HCT116 (cell line): ENCODE results near the gene ANO3. TPM values are rescaled to one million over a fixed set of nuclear protein-coding genes. Genes with fewer than 3 reads are reported as not detected.

Experiments
- ATAC-seq: fragments of 200-7000 bp; cut with Tn5 transposase; 2 replicates; pipeline ENCODE4 v1.9.1; 2020; ENCODE audit warnings: mild to moderate bottlenecking, moderate library complexity
- BruUV-seq: library from RNA; stranded (reverse); fragments of 400-500 nt; replicated peaks from 2 replicates; lab custom pipeline; 2021; lab: Mats Ljungman, UMichigan
- CTCF ChIA-PET: fragments of 300-600 bp; sonication (Branson Sonifier 250); formaldehyde crosslinking; loops from one replicate; lab custom pipeline; 2021; ENCODE audit warnings: antibody characterized with exemption; lab: Charles Lee
- POLR2A ChIA-PET: fragments of 300-600, 350-600 bp; sonication (Branson Sonifier 250); formaldehyde crosslinking; loops from one replicate; lab custom pipeline; 2021; ENCODE audit warnings: antibody characterized with exemption; lab: Charles Lee
- RAD21 ChIA-PET, 2 experiments: fragments of 300-600 bp; sonication (Branson Sonifier 250); formaldehyde crosslinking; loops; one replicate each; lab custom pipeline; 2023; ENCODE audit warnings: low total read pairs in 2 of 2; ENCODE audit not compliant: uncharacterized antibody in 2 of 2, unreplicated experiment in 2 of 2, low non-redundant PET in 1 of 2; lab: Charles Lee
- DNase-seq: peaks from one replicate; pipeline ENCODE4 v3.0.0-alpha.2; 2010; ENCODE audit warnings: low read depth, low spot score
- H2AFZ ChIP-seq: fragments of 200-600 bp; shearing (Covaris generic), sonication (generic); 2 replicates; pipeline ENCODE4 v1.6.1; 2017; ENCODE audit warnings: low read depth, mixed run types, mixed read lengths, antibody characterized with exemption, low read length; ENCODE audit not compliant: poor library complexity, severe bottlenecking
- H3K27ac ChIP-seq: 2 replicates; pipeline ENCODE4 v1.5.1; 2012; ENCODE audit warnings: low read depth, low read length
- H3K27me3 ChIP-seq: fragments of 200-600 bp; sonication (generic); 2 replicates; pipeline ENCODE4 v1.6.1; 2016; ENCODE audit warnings: mixed run types, low read length, mixed read lengths; ENCODE audit not compliant: insufficient read depth
- H3K36me3 ChIP-seq, 2 experiments: fragments of 200-500 bp in 1 of 2; fragments of 200-600 bp in 1 of 2; sonication (Bioruptor generic) in 1 of 2; sonication (generic) in 1 of 2; 2 replicates each; pipeline versions ENCODE4 v1.5.1 to v1.6.1; 2014 to 2016; ENCODE audit warnings: low read length in 2 of 2, inconsistent platforms in 1 of 2, mixed read lengths in 1 of 2, mixed run types in 1 of 2; ENCODE audit not compliant: insufficient read depth in 2 of 2, control insufficient read depth in 1 of 2
- H3K4me1 ChIP-seq, 2 experiments: fragments of 200-600 bp in 1 of 2; sonication (generic) in 1 of 2; 2 replicates each; pipeline versions ENCODE4 v1.5.1 to v1.6.1; 2012 to 2017; ENCODE audit warnings: low read length in 2 of 2, inconsistent platforms in 1 of 2, mild to moderate bottlenecking in 1 of 2, mixed read lengths in 1 of 2, mixed run types in 1 of 2, moderate library complexity in 1 of 2; ENCODE audit not compliant: insufficient read depth in 2 of 2, control insufficient read depth in 1 of 2
- H3K4me2 ChIP-seq: fragments of 200-600 bp; sonication (generic); 2 replicates; pipeline ENCODE4 v1.6.1; 2017; ENCODE audit warnings: mixed run types, low read length, mixed read lengths
- H3K4me3 ChIP-seq, 2 experiments: fragments of 200-600 bp in 1 of 2; sonication (generic) in 1 of 2; replicated peaks in 1 of 2; 2 replicates each; pipeline ENCODE4 v1.5.1; 2011 to 2016; ENCODE audit warnings: low read length in 2 of 2, control low read depth in 1 of 2, low read depth in 1 of 2, mild to moderate bottlenecking in 1 of 2, mixed read lengths in 1 of 2, mixed run types in 1 of 2
- H3K79me2 ChIP-seq: fragments of 200-600 bp; sonication (generic); 2 replicates; pipeline ENCODE4 v1.6.1; 2017; ENCODE audit warnings: mild to moderate bottlenecking, mixed run types, low read length, moderate library complexity, mixed read lengths; ENCODE audit not compliant: insufficient read depth
- H3K9ac ChIP-seq: fragments of 200-600 bp; sonication (generic); 2 replicates; pipeline ENCODE4 v1.6.1; 2016; ENCODE audit warnings: low read length, mixed read lengths
- H3K9me2 ChIP-seq: fragments of 200-600 bp; sonication (generic), shearing (Covaris generic); 2 replicates; pipeline ENCODE4 v1.6.1; 2017; ENCODE audit warnings: mixed run types, mild to moderate bottlenecking, moderate library complexity; ENCODE audit not compliant: insufficient read depth
- H3K9me3 ChIP-seq, 2 experiments: fragments of 200-500 bp in 1 of 2; fragments of 200-600 bp in 1 of 2; sonication (Bioruptor generic) in 1 of 2; sonication (generic) in 1 of 2; 2 replicates each; pipeline ENCODE4 v1.6.1; 2014 to 2017; ENCODE audit warnings: low read length in 2 of 2, mixed read lengths in 2 of 2, inconsistent platforms in 1 of 2, low read depth in 1 of 2, mild to moderate bottlenecking in 1 of 2, mixed run types in 1 of 2, moderate library complexity in 1 of 2; ENCODE audit not compliant: control insufficient read depth in 1 of 2, insufficient read depth in 1 of 2
- H4K20me1 ChIP-seq: fragments of 200-600 bp; sonication (generic), shearing (Covaris generic); 2 replicates; pipeline ENCODE4 v1.6.1; 2017; ENCODE audit warnings: mixed run types, mild to moderate bottlenecking, moderate library complexity; ENCODE audit not compliant: insufficient read depth
- CBX3 ChIP-seq: IDR thresholded peaks from 2 replicates; pipeline ENCODE4 v1.6.1; 2012; ENCODE audit warnings: low read depth
- CEBPB ChIP-seq: IDR thresholded peaks from 2 replicates; pipeline ENCODE4 v1.6.1; 2012; ENCODE audit warnings: low read depth
- EGR1 ChIP-seq: IDR thresholded peaks from 2 replicates; pipeline ENCODE4 v1.6.1; 2012; ENCODE audit warnings: low read depth
- ELF1 ChIP-seq: IDR thresholded peaks from 2 replicates; pipeline ENCODE4 v1.6.1; 2012; ENCODE audit warnings: low read depth, borderline replicate concordance
- EZH2 ChIP-seq: fragments of 200-600 bp; sonication (generic); IDR thresholded peaks from 2 replicates; pipeline ENCODE4 v1.6.1; 2017; ENCODE audit warnings: antibody characterized with exemption, mixed run types
- EZH2phosphoT487 ChIP-seq: fragments of 200-600 bp; IDR thresholded peaks from 2 replicates; pipeline ENCODE4 v1.6.1; 2018; ENCODE audit warnings: antibody characterized with exemption, borderline replicate concordance
- JUND ChIP-seq: IDR thresholded peaks from 2 replicates; pipeline ENCODE4 v1.6.1; 2012
- MAX ChIP-seq: IDR thresholded peaks from 2 replicates; pipeline ENCODE4 v1.6.1; 2012
- POLR2AphosphoS5 ChIP-seq: IDR thresholded peaks from 2 replicates; pipeline ENCODE4 v1.6.1; 2011; ENCODE audit warnings: mild to moderate bottlenecking, low read depth, low read length, moderate library complexity
- RAD21 ChIP-seq: IDR thresholded peaks from 2 replicates; pipeline ENCODE4 v1.6.1; 2012; ENCODE audit warnings: low read depth, mild to moderate bottlenecking
- REST ChIP-seq: IDR thresholded peaks from 2 replicates; pipeline ENCODE4 v1.6.1; 2012; ENCODE audit warnings: low read depth
- SIN3A ChIP-seq: IDR thresholded peaks from 2 replicates; pipeline ENCODE4 v1.6.1; 2012; ENCODE audit warnings: low read depth
- SP1 ChIP-seq: IDR thresholded peaks from 2 replicates; pipeline ENCODE4 v1.6.1; 2012; ENCODE audit warnings: low read depth
- SRF ChIP-seq: IDR thresholded peaks from 2 replicates; pipeline ENCODE4 v1.6.1; 2012; ENCODE audit warnings: low read depth
- YY1 ChIP-seq: IDR thresholded peaks from 2 replicates; pipeline ENCODE4 v1.6.1; 2011; ENCODE audit warnings: low read length, low read depth, moderate library complexity, mild to moderate bottlenecking; ENCODE audit not compliant: insufficient replicate concordance; ENCODE audit errors: extremely low read depth
- ZFX ChIP-seq: fragments of 450-650 bp; IDR thresholded peaks from 2 replicates; pipeline ENCODE4 v1.6.1; 2017
- ZNF274 ChIP-seq: fragments of 200-500 bp; sonication (Bioruptor generic); IDR thresholded peaks from 2 replicates; pipeline ENCODE4 v1.6.1; 2014; ENCODE audit warnings: mild to moderate bottlenecking, low read depth, low read length, inconsistent platforms
- intact Hi-C: fragments of 100-400 bp; cut with micrococcal nuclease; formaldehyde crosslinking; loops from 2 replicates; pipeline ENCODE4 v1.10.0; 2022
- total RNA-seq: library from RNA; stranded (reverse); gene quantifications from one replicate; pipeline ENCODE4 v1.2.1, GENCODE V29; 2021; ENCODE audit not compliant: unreplicated experiment

Gene ANO3
- total RNA-seq, 1 experiment from 2014 or later, result not detected

- TF ChIP-seq RAD21, result no peak
- TF ChIP-seq EGR1, result no peak
- no peak for TF ChIP-seq ZNF274
- TF ChIP-seq CEBPB, result no peak
- TF ChIP-seq ZFX, result no peak
Measured at GRCh38 chr11:26539517-26539916, 207.6 kb downstream of the ANO3 start (continued).

GRCh38 chr11:26541870-26542269 is 209.9 kb downstream of the ANO3 start:
- no peaks in the 10 kb centered on the region for H3K79me2 ChIP-seq
- RAD21 ChIA-PET, result no interaction called here
- no peaks in the 10 kb centered on the region for H3K36me3 ChIP-seq
- no peak overlapping the region for H3K4me2 ChIP-seq
- H3K4me3 ChIP-seq, result no peak overlapping the region
- TF ChIP-seq EZH2phosphoT487, result no peak
- no peak for TF ChIP-seq JUND
- no peak for TF ChIP-seq ELF1
- TF ChIP-seq CEBPB, result no peak
- no peak for TF ChIP-seq YY1
- no peak for TF ChIP-seq SRF
- no peak for TF ChIP-seq MAX
- TF ChIP-seq EZH2, result no peak
- TF ChIP-seq SIN3A, result no peak
- TF ChIP-seq REST, result no peak
- no peak for TF ChIP-seq SP1
- TF ChIP-seq CBX3, result no peak
- no peak for TF ChIP-seq POLR2AphosphoS5
- TF ChIP-seq EGR1, result no peak
- TF ChIP-seq, all 23 proteins: peak for 0
- Histone ChIP-seq H3K27me3 (no peaks in the 10 kb centered on the region), H3K27ac (no peak overlapping the region), H3K9ac (no peak overlapping the region), H3K9me3 (peaks cover 3 to 6% of the 10 kb centered on the region in 2 experiments; a peak in 1 of 4 replicates), H2AFZ (no peak overlapping the region), H4K20me1 (no peaks in the 10 kb centered on the region), H3K4me1 (no peaks in the 10 kb centered on the region), H3K9me2 (no peaks in the 10 kb centered on the region)
- BruUV-seq, result no TSS peak
- no peak for ATAC-seq
- no peak for DNase-seq
- ChIA-PET POLR2A (no interaction called here), CTCF (no interaction called here)
- intact Hi-C loops, result no loop called here
